G401.6 (cell line): ENCODE data around the gene HYAL3.
"Not testable (repeated sequence)": the region's sequence is repeated elsewhere in the genome, so short reads cannot be mapped to it uniquely, and the experiment has no call there.

Experiments
- FAIRE-seq: peaks from 2 replicates; lab custom pipeline; 2012; peaks lifted over from hg19 to GRCh38; lab: Jason Lieb, UNC

Gene HYAL3

GRCh38 chr3:50258029-50258680 lies 41.0 kb downstream of the HYAL3 start:
- FAIRE-seq, result no peak

- peak; percentile 60 for FAIRE-seq
Observed at GRCh38 chr3:50256978-50257890, 42.0 kb downstream of the HYAL3 start.

GRCh38 chr3:50255251-50255615 lies 44.0 kb downstream of the HYAL3 start:
- FAIRE-seq, result no peak

DNA sequence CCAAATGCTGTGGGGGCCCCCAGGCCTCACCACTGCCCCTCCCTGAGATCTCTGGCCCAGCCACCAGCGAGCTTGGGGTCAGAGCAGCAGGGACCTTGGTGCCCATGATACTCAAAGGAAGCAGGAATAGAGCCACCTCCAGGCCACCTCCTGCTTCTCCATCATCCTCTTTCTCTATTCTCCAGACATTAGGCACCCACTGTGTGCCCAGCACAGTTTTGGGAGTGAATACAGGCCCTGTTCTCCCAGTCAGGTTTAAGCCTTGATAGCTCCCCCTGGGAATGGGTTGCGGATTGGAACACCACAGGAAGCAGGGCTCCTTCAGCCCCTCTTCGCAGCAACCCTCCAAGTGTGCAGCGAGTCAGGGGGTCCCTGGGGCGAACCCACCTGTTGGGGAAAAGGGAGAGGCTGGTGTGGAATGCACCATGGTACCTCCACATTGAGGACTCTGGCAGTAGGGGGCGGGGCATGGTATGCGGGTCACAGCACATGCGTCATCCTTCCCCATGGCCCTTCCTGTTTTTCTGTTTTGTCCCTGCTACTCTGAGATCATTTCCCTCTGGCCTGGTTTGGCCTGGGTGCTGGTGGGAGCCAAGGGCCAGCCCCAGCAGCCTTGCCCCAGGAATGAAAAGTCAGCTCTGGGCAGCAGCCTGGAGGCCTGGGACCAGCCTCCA lies 44.5 kb downstream of the HYAL3 start:
- no peak for FAIRE-seq

DNA sequence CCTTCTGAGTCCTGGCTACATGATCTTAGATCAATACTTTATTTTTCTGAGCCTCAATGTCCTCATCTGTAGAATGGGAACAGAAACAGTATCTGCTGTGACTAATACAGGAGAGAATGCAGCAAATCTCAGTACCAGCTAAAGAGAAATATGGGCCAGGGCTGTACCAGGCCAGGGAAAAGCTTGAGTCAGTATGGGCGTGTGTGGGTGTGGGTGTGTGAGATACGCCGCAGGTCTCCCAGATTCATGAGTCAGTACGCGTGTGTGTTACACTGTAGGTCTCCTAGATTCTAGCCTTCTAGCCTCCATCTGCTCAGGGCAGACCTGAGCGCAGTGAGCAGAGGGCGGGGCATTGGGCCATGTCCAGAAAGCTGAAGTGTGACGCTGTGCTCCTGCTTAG lies 48.0 kb downstream of the HYAL3 start:
- FAIRE-seq, result no peak

DNA sequence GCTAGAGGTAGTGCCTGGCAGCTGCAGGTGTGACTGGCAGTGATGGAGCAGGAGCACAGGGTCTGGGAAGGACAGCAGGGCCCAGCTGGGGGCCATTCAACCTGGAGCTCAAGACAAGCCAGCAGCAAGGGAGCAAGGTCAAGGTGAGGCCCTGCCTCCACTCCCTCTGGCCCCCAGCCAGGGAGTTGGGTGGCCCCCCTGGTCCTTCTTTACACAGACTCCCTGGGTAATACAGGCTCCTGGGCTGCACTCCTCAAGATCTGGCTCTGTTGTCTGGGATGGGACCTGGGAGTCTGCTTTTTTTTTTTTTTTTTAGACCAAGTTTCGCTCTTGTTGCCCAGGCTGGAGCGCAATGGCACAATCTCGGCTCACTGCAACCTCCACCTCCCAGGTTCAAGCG lies 48.7 kb downstream of the HYAL3 start:
- no peak for FAIRE-seq

DNA sequence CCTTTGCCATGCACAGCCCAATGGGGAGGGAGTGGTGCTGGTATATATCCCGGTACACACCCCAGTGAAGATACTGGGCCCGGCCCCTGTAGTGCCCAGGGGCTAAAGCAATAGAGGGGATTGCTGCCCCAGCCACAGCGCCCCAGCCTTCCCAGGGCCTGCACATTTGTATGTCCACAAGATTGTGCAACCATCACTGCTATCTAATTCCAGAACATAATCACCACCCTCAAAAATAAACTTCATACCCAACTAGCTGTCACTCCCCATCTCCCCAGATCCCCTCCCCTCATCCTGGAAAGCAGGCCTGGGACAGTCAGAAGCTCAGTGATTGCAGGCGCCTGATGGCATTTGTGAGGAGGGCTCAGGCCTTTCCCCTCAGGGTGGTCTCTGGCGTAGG lies 49.7 kb downstream of the HYAL3 start:
- no peak for FAIRE-seq

- FAIRE-seq, result no peak
Observed at GRCh38 chr3:50248387-50248786, 50.8 kb downstream of the HYAL3 start.

DNA sequence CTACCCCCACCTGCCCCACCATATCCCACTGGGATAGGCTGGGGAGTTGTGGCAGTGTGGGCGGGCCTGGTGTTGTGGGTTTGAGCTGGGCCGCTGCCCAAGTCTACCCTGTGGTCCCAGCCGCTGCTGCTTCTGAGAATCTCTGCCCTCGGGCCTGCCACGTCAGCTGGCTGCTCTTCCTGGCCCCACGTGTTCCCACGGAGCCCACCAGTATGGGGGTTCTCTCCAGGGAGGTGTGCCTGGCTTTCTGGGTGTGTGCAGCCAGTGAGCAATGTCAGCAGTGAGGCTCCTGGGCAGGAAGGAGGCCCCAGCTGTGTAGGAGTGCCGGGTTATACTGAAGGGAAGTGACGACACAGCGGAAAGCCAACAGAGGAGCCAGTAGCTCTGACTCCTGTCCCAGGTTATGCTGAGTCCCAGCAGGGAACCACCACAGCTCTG lies 52.7 kb downstream of the HYAL3 start:
- FAIRE-seq, result no peak

GRCh38 chr3:50245831-50246516 lies 53.2 kb downstream of the HYAL3 start:
- FAIRE-seq, result no peak

- no peak for FAIRE-seq
Observed at GRCh38 chr3:50245251-50245745, 53.9 kb downstream of the HYAL3 start.

GRCh38 chr3:50244813-50245212 lies 54.4 kb downstream of the HYAL3 start:
- not testable (repeated sequence) for FAIRE-seq

GRCh38 chr3:50243543-50243895 lies 55.7 kb downstream of the HYAL3 start:
- FAIRE-seq, result no peak

DNA sequence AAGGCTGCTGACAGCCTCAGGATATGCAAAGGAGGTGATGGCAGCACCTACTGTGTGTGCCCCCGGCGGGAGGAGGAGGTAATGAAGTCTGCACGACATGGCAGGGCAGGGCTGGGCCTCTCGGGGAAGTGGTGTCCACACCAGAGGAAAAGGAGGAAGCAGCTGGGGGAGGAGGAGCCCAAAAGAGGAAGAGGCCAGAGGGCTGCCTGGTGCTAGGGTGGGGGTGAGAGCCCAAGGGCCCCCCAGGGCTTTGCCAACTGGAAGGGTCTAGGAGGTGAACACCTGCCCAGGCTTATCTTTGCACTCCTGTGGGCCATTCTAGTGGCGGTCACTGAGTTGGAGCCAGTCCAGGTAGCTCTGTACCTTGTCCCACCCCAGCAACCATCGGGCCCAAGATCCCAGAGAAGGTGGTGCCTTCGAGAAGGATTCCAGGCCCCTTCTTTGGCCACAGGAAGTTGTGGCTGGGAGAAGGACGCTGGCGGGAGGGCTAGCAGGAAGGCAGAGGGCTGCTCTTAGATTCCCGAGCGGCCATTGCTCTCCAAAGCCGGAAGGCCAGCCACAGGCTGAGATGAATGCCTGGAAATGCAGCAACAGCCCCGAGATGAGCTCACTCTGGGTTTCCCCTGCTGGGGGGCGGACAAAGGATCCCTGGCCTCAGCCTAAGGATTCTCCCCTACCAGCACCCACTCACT lies 56.2 kb downstream of the HYAL3 start:
- no peak for FAIRE-seq
